OCI-LY3 (cell line): ENCODE measurements around the gene GOLGA6L9.
"Not testable (repeated sequence)": the region's sequence is repeated elsewhere in the genome, so short reads cannot be mapped to it uniquely, and the experiment has no call there.

Experiments used
- H2AFZ ChIP-seq: fragments of 200-600, 300-600 bp; shearing (Covaris generic); 2 replicates; pipeline ENCODE4 v1.6.0; 2014; ENCODE audit warnings: antibody characterized with exemption, low read depth, low read length
- H3K27ac ChIP-seq: fragments of 200-600, 300-600 bp; sonication (generic); 2 replicates; pipeline ENCODE4 v1.5.1; 2014; ENCODE audit warnings: mild to moderate bottlenecking, low read length, moderate library complexity, mixed read lengths
- H3K27me3 ChIP-seq: fragments of 200-600, 300-600 bp; sonication (generic); 2 replicates; pipeline ENCODE4 v1.6.1; 2014; ENCODE audit warnings: low read depth, low read length, mixed read lengths
- H3K36me3 ChIP-seq: fragments of 200-600, 300-600 bp; sonication (generic); replicated peaks from 2 replicates; pipeline ENCODE3; 2014; ENCODE audit warnings: low read depth, low read length, mixed read lengths
- H3K4me1 ChIP-seq: fragments of 300-600, 200-600 bp; sonication (generic); 2 replicates; pipeline ENCODE4 v1.6.1; 2014; ENCODE audit warnings: low read length, mixed read lengths
- H3K4me2 ChIP-seq: fragments of 200-600, 300-600 bp; sonication (generic); 2 replicates; pipeline ENCODE4 v1.6.1; 2014; ENCODE audit warnings: low read length, mixed read lengths
- H3K4me3 ChIP-seq: fragments of 300-600, 200-600 bp; sonication (generic); 2 replicates; pipeline ENCODE4 v1.5.1; 2014; ENCODE audit warnings: antibody characterized with exemption, mild to moderate bottlenecking, low read length, moderate library complexity
- H3K79me2 ChIP-seq: fragments of 300-600, 200-600 bp; shearing (Covaris generic); 2 replicates; pipeline ENCODE4 v1.6.1; 2014; ENCODE audit warnings: mild to moderate bottlenecking, low read length, mixed read lengths
- H3K9ac ChIP-seq: fragments of 300-600, 200-600 bp; shearing (Covaris generic); 2 replicates; pipeline ENCODE4 v1.6.0; 2014; ENCODE audit warnings: mild to moderate bottlenecking, low read length, moderate library complexity
- H3K9me3 ChIP-seq: fragments of 200-600, 300-600 bp; shearing (Covaris generic); 2 replicates; pipeline ENCODE4 v1.6.1; 2014; ENCODE audit warnings: low read length, mixed read lengths; ENCODE audit not compliant: insufficient read depth
- H4K20me1 ChIP-seq: fragments of 200-600, 300-600 bp; sonication (generic); 2 replicates; pipeline ENCODE4 v1.6.1; 2016; ENCODE audit warnings: low read length, mixed read lengths; ENCODE audit not compliant: insufficient read depth
- EZH2phosphoT487 ChIP-seq: fragments of 200-600 bp; shearing (Covaris generic); IDR thresholded peaks from 2 replicates; pipeline ENCODE4 v1.6.1; 2018; ENCODE audit warnings: antibody characterized with exemption, mixed run types, low read depth
- TF ChIP-seq, protein P1 (sequence below): fragments of 200-600, 300-600 bp; sonication (generic); IDR thresholded peaks from 2 replicates; pipeline ENCODE4 v1.5.1; 2014; ENCODE audit warnings: antibody characterized with exemption, low read length, low read depth

Gene GOLGA6L9

DNA sequence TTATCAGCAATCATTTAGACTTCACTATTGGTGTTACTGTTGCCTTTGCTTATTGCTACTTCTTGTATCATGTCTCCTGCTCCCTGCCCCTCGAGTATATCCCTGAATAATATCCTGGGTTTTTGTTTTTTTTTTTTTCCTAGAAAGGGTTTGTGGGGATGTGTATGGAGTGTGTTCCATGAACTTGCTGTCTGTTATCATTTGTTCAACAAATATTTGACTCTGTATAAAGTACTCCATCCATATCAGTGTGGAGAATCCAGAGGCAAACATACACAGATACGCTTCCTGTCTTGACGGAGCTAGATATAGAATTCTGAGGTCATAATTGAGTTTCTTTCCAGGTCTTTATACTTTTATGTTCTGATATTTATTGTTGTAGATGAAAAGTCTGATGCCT is 31.8 kb upstream of the GOLGA6L9 start:
- H3K9ac ChIP-seq = no peak overlapping the region
- H3K4me2 ChIP-seq = no peak overlapping the region
- no peaks in the 10 kb centered on the region for H3K9me3 ChIP-seq
- peaks cover 17% of the 10 kb centered on the region for H3K79me2 ChIP-seq
- no peak overlapping the region for H3K27ac ChIP-seq
- peaks cover 4% of the 10 kb centered on the region for H3K36me3 ChIP-seq
- TF ChIP-seq, protein P1, sequence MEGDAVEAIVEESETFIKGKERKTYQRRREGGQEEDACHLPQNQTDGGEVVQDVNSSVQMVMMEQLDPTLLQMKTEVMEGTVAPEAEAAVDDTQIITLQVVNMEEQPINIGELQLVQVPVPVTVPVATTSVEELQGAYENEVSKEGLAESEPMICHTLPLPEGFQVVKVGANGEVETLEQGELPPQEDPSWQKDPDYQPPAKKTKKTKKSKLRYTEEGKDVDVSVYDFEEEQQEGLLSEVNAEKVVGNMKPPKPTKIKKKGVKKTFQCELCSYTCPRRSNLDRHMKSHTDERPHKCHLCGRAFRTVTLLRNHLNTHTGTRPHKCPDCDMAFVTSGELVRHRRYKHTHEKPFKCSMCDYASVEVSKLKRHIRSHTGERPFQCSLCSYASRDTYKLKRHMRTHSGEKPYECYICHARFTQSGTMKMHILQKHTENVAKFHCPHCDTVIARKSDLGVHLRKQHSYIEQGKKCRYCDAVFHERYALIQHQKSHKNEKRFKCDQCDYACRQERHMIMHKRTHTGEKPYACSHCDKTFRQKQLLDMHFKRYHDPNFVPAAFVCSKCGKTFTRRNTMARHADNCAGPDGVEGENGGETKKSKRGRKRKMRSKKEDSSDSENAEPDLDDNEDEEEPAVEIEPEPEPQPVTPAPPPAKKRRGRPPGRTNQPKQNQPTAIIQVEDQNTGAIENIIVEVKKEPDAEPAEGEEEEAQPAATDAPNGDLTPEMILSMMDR = no peak
- TF ChIP-seq EZH2phosphoT487 = no peak
- H3K27me3 ChIP-seq = no peaks in the 10 kb centered on the region
- no peak overlapping the region for H3K4me3 ChIP-seq
- no peak overlapping the region for H2AFZ ChIP-seq
- peaks cover 37% of the 10 kb centered on the region for H3K4me1 ChIP-seq
- H4K20me1 ChIP-seq = peaks cover 3% of the 10 kb centered on the region; the same call in 1 of the 2 replicates

DNA sequence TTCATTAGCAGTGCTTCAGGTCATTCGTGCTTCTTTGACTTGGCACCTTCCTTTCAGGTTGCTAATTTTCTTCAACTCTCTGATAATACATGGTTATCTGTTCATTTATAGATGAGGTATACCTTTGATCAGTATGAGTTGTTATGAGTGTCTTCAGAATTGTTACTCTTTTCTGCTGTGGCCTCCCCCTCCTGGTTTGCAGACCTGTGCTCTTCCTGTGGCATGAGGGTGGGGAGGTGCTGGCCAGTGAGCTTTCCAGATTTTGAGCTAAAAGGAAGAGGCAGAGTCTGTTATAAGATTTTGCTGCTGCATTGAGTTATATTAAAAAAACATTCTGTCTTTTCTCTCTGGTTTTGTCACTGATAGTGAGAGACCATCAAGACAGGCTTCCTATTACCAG is 30.8 kb upstream of the GOLGA6L9 start:
- Histone ChIP-seq H3K9me3 (no peaks in the 10 kb centered on the region), H3K4me3 (peak overlapping the region; percentile 55), H3K27ac (peak overlapping the region; percentile 82), H3K9ac (peak overlapping the region; percentile 54), H3K27me3 (no peaks in the 10 kb centered on the region), H3K36me3 (peaks cover 4% of the 10 kb centered on the region), H2AFZ (no peak overlapping the region), H4K20me1 (peaks cover 3% of the 10 kb centered on the region; the same call in 1 of the 2 replicates), H3K4me2 (peak overlapping the region; percentile 73), H3K4me1 (peaks cover 36% of the 10 kb centered on the region), H3K79me2 (peaks cover 17% of the 10 kb centered on the region)
- TF ChIP-seq, protein P1 = no peak
- no peak for TF ChIP-seq EZH2phosphoT487

DNA sequence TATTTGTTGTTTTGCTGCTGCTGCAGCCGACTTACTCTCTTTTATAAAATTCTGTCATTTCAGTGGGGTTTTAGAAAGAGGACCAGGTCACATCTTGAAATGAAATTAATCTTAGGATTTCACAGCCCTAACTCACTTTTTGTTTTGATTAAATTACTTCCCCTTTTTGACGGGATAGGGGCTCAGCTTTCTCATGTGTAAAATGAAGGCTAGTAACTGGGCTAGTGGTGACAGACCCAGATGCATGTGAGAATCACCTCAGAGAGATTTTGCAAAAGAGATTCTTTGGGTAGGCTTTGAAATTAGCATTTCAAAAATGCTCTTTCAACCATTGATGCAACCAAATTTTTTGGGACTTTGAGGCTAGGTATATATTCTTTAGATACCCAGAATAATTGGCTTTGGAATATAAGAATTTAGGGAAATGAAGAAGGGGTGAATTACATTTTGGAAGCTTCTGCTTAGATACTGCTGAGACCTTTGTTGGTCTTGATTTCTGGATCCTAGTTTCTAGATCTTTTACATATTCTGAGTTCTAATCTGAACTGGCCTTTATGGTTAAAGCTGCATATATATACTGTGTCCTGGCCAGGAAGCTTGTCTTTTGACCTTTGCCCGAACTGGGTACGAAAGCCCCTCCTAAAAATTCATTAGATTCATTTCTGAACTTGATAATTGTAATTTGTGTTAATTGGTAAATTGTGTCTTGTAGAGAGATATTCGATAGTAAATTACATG is 30.1 kb upstream of the GOLGA6L9 start:
- peaks cover 36% of the 10 kb centered on the region for H3K4me1 ChIP-seq
- H3K9me3 ChIP-seq, H3K27me3 ChIP-seq, H3K36me3 ChIP-seq, H2AFZ ChIP-seq, H4K20me1 ChIP-seq: not testable (repeated sequence)
- H3K27ac ChIP-seq = peak overlapping the region; percentile 82
- H3K4me2 ChIP-seq = peak overlapping the region; percentile 73
- H3K4me3 ChIP-seq = peak overlapping the region; percentile 55
- peak overlapping the region; percentile 54 for H3K9ac ChIP-seq
- peaks cover 17% of the 10 kb centered on the region for H3K79me2 ChIP-seq

DNA sequence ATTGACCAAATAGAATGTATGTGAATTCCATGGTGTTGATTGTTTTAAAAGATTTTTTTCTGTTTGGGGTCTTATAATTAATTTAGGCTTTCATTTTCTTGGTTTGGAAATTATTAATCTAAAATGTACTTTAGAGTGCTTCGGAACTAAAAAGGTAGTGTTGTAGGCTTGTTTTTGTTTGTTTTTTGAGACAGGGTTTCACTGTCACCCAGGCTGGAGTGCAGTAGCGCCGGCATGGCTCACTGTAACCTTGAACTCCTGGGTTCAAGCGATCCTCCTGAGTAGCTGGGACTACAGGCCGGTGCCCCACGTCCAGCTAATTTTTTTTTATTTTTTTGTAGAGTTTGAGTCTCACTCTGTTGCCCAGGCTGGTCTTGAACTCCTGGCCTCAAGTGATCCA is 27.7 kb upstream of the GOLGA6L9 start:
- H3K79me2 ChIP-seq = peaks cover 17% of the 10 kb centered on the region
- H3K9ac ChIP-seq, H3K27ac ChIP-seq, H2AFZ ChIP-seq, H3K9me3 ChIP-seq, H3K4me2 ChIP-seq, H4K20me1 ChIP-seq, H3K27me3 ChIP-seq, H3K4me3 ChIP-seq, H3K36me3 ChIP-seq: not testable (repeated sequence)
- peaks cover 59% of the 10 kb centered on the region for H3K4me1 ChIP-seq

DNA sequence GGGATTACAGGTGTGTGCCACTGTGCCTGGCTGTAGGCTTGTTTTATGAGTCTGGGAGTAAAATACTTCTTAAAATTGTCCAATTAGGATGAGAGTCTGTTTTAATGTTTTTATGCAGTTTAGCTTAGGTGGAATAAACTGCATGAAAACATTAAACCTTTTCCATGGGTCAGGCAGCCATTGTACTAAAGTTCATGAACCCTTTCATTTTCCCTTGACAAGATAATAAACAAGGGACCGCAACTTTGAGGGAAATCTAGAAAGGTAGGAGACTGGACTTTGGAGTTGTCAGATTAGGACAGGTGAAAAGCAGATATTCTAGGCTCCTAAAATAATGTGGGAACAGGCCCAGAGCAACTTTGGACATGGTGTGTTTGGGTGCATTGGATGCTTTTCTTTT is 27.3 kb upstream of the GOLGA6L9 start:
- not testable (repeated sequence) for H3K9ac ChIP-seq, H3K4me3 ChIP-seq, H2AFZ ChIP-seq, H3K27ac ChIP-seq, H3K36me3 ChIP-seq, H3K9me3 ChIP-seq, H3K4me2 ChIP-seq, H3K27me3 ChIP-seq, H4K20me1 ChIP-seq
- H3K79me2 ChIP-seq = peaks cover 15% of the 10 kb centered on the region
- peaks cover 59% of the 10 kb centered on the region for H3K4me1 ChIP-seq

DNA sequence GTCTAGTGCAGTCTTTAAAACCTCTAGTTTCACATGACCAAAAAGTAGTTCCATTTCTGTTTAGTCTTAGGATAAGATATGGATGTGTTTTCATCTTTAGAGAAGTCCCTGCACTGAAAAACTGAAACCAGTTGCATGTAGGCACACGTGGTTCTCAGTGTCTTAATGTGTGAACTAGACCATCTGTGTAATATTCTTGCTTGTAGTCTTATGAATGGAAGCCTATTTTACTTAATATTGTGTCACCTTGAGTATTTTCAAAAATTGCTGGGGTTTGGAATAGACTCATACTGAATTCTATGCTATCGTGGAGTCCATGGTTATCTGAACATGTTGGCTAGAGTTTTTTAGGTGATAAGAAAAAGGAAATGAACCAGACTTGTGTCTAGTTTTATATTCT is 23.4 kb upstream of the GOLGA6L9 start:
- not testable (repeated sequence) for H4K20me1 ChIP-seq, H3K9me3 ChIP-seq, H3K36me3 ChIP-seq, H3K27me3 ChIP-seq, H3K9ac ChIP-seq, H3K4me3 ChIP-seq, H2AFZ ChIP-seq, H3K79me2 ChIP-seq
- H3K27ac ChIP-seq = peak overlapping the region; percentile 32; the same call in 1 of the 2 replicates
- peaks cover 30% of the 10 kb centered on the region for H3K4me1 ChIP-seq
- H3K4me2 ChIP-seq = peak overlapping the region; percentile 38

DNA sequence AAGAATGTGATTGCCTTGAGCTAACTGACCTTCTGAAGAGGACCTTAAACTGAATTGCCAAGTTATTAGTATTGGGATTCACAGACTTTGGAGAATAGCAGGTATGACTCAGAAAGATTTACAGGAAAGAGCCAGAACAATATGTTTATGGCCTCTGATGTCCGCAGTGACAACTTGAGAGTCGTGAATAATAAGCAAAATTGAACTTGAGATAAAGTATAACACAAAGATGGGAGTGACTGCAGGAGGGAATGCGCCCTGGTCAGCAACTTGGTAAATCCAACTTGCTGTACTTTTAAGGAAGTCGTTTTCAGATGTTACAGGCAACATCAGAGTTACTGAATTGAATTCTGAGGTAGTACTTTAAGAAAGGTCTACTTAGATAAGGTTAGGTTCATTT is 19.3 kb upstream of the GOLGA6L9 start:
- H3K9me3 ChIP-seq, H3K4me2 ChIP-seq, H3K27ac ChIP-seq, H3K36me3 ChIP-seq, H2AFZ ChIP-seq, H3K27me3 ChIP-seq, H3K79me2 ChIP-seq, H4K20me1 ChIP-seq, H3K4me3 ChIP-seq, H3K9ac ChIP-seq: not testable (repeated sequence)
- peaks cover 32% of the 10 kb centered on the region for H3K4me1 ChIP-seq

DNA sequence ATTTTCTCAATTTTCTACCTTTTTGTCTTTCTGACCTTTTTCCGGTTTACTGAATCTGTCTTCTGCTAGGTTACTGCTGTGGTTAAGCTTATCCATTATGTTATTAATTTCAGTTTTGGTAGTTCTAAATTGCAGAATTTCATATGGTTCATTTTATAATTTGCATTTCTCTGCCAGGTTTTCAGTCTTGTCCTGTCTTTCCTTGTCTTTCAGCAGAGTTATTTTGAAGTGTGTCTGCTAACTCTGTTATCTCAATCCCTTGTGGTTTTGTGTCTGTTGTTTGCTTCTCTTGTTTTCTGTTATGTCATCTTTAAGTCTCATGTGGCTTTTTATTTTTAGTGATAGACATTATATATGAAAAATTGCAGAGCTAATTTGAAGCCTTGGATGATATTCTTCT is 18.0 kb upstream of the GOLGA6L9 start:
- not testable (repeated sequence) for H2AFZ ChIP-seq, H3K4me2 ChIP-seq, H3K9me3 ChIP-seq, H3K4me3 ChIP-seq, H3K79me2 ChIP-seq, H3K27ac ChIP-seq, H4K20me1 ChIP-seq, H3K36me3 ChIP-seq, H3K9ac ChIP-seq, H3K27me3 ChIP-seq
- peaks cover 22% of the 10 kb centered on the region for H3K4me1 ChIP-seq
